ENCODE data around the gene DENND1A.

The DENND1A gene

DNA sequence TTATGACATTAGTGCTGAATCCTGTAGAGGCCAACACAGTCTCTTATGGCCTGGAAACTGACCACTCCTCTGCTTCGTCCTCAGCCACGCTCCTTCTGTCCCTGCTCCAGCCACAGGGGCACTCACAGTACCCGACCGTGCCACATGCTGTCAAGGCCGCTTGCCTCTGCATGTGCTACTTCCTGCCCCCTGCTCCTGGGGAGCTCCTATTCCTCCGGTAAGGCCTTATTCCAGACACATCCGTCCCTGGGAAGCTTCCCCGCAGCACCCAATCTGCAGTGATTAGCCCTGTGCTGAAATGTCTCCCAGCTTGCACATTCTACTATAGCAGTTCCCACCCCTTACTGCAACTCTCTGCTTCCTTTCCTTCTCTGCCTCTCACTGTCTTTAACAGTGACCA, 386.4 kb downstream of the DENND1A start:
- no peak for DNase-seq (ENCODE audit: low read depth in 2 of 3, low spot score in 2 of 3)

DNA sequence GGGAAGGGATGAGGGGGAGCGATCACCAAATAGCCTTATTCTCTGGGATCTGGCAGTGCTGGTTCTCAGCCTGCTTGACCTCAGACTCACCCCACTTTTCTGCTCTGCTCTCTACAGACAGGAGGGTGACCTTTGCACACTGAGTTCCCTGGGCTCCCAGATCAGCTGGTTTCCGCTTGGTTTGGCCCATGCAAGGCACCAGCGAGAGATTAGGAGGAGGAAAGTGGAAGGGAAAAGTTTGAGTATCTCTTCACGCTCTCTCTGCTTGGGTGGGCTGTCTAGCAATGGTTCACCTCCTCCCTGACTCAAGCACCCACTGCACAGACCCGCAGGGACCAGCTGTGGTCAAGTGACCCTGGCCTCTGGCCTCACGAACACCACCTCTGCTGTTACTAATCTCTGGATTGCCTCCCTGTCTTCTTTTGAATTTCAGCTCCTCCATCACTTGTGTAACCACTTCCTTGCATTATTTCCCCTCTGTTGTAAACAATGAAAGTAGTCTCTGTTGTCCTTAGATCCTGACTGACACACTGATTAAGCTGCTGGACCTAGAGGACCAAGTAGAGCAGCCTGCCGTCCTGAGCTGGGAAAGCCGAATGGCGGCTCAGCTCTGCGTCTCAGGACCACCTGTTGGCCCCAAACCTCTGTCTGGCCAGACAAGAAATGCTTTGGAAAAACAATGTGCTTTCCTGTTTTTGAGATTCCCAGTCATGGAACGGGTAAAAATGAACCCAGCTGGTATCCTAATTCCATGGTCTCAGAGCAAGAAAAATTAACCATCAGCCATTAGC, 387.3 kb downstream of the DENND1A start:
- no peak for DNase-seq (ENCODE audit: low read depth in 2 of 3, low spot score in 2 of 3)

DNA sequence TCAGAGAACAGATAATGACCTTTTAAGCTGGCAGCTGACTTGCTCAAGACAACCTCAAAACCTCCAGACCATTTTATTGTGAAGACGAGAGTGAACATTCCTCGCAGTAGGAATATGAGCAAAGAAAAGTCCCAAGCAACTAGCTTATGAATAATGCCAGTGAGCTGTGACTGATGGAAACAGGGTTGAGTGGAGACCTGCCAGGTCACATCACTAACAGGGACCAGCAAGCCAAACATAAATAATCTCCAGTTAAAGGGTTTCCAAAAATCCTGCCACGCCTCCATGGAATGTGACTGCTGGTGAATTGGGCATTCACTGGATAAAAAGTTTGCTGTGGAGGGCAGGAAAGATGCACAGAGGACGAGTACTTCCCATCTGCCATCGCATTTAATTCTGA, 388.5 kb downstream of the DENND1A start:
- DNase-seq (ENCODE audit: low read depth in 2 of 3, low spot score in 2 of 3) = no peak

DNA sequence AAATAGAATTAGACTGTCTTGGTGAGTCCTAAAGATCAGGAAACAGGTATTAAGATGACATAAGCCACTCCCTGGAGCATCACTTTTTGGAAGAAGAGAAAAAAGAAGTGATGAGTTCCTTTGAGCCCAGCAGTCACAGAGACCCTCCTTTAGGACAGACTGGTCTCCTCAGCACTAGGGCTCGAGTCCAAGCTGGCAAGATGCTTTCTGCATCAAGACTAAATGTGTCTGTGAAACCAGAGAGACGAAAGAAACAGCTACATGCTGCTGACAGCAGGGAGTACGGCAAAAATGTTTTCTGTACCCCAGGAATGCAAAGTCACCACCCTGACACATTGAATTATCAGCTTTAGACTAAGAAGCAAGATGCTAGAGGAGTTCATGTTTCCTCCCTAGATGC, 389.5 kb downstream of the DENND1A start:
- no peak for DNase-seq (ENCODE audit: low read depth in 2 of 3, low spot score in 2 of 3)

GRCh38 chr9:123537809-123538208, 392.1 kb downstream of the DENND1A start:
- DNase-seq (ENCODE audit: low read depth in 2 of 3, low spot score in 2 of 3) = no peak

DNA sequence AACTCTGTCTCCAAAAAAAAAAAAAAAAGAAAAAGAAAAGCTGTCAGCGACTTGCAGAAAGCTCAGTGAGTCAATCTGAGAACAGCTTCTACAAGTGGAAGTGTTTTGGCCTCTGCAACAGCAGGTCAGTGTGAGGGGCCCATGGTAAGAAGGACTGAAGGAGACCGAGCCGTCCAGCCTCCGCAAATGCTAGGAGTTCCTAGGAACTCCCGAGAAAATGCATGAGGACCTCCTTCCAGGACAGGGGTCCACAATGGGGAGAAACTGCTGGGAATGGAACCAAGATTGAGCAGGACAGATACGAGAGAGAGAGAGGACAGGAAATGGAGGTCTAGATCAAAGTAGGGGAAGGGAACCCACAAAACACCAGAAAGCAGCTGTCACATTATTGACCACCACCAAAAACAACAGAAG, 393.5 kb downstream of the DENND1A start:
- DNase-seq (ENCODE audit: low read depth in 2 of 3, low spot score in 2 of 3) = no peak

- no peak for DNase-seq (ENCODE audit: low read depth in 2 of 3, low spot score in 2 of 3)
Measured at GRCh38 chr9:123534336-123534735, 395.6 kb downstream of the DENND1A start.

DNA sequence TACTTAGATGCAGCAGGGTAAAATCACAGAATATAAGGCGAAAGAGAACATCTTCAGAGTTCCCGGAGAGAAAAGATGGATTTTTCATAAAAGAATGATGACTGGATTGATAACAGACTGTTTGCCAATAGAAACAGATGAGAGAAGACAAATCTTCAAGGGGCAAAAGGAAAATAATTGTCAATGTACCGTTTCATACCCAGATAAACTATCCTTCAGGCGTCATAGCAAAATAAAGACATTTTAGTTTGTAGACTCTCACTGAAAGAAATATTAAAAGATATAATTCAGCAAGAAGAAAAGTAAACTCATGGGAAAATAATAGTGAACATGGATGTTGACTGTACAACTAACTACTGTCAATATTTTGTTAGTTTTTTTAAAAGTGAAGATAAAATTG, 399.7 kb downstream of the DENND1A start:
- no peak for DNase-seq (ENCODE audit: low read depth in 2 of 3, low spot score in 2 of 3)

DNA sequence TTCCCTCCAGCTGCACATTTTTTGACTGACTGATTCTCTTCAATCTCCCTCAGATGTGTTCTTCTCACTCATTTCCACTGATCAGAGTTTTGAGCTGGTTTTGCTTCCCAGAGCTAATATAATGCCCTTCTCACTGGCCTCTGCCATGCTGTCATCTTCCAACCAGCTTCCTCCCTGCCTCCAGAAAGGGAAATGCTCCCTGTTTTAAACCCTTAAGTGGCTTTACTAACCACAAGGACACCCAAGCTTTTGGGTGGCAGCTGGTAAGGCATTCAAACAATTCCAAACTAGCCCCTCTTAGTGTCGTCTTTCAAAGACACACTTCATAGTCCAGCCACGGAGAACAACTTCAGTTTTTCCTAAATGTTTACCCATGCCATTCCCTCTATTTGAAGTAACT, 401.4 kb downstream of the DENND1A start:
- DNase-seq (ENCODE audit: low read depth in 2 of 3, low spot score in 2 of 3) = no peak

DNA sequence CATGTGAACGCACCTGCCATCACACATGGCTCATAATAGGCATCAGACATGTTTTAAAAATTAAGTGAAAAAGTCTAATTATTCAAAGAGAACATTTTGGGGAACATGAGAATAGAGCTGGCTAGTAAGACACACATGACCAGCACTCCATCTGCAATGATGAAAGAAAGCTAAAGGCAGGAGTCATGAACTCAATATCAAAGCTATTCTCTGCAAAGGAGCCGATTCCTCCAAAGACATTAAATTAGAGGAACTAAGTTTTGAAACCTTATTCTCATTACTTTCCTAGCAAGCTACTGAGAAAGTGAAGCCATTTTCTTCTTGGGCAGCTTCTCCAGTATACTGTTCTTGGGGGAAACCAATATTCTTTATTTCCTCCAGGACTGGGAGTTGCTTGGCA, 401.9 kb downstream of the DENND1A start:
- no peak for DNase-seq (ENCODE audit: low read depth in 2 of 3, low spot score in 2 of 3)

DNA sequence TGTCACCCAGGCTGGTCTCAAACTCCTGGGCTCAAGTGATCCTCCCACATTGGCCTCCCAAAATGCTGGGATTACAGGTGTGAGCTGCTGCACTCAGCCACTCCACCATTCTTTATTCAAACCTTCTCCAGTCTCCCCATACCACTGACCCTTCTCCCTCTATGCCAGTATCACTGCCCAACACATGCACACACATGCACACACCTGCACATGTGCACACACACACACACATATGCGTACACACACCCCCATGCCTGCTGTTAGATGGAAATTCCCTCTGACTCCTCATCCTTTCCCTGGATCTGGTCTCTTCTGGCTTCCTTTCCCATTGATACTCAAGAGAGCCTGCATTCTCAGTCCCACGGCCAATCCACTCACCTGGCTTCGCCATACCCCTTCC, 404.0 kb downstream of the DENND1A start:
- no peak for DNase-seq (ENCODE audit: low read depth in 2 of 3, low spot score in 2 of 3)

- no peak for DNase-seq (ENCODE audit: low read depth in 2 of 3, low spot score in 2 of 3)
Measured at GRCh38 chr9:123525424-123525823, 404.5 kb downstream of the DENND1A start.

DNA sequence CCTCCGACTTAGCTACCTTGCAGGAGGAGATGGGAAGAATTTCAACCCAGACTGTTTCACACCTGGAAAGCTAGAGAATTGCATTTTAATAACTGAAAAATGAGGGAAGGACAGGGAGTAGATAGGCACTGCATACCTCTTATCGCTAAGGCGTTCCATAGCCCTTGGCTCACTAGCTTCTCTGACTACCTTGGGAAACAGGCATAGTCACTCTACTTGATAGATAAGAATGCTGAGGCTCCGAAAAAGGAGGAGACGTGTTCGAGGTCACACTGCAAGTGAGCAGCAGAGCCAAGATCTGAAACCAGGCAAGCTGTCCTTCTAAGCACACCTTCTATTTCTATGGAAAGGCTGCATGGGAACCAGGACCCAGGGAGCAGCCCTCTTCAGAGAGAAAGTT, 405.1 kb downstream of the DENND1A start:
- no peak for DNase-seq (ENCODE audit: low read depth in 2 of 3, low spot score in 2 of 3)

DNA sequence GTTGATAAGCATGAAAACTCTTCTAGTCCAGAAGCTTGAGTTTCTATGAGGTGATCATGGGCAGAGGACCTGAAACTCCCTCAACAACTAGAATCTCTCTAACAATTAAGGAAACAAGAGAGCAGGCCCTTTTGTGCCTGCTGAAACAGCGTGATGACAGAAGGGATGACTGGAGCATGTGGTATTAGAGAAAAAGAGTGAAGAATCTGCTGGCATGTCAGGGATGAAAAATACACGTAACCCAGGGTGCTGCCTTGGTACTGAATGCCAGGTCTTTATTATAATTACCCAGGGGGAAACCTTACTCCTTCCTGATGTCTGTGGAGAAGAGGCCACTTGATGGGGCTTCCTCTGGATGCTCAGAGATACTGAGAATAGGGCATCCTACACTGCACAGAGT, 406.1 kb downstream of the DENND1A start:
- DNase-seq (ENCODE audit: low read depth in 2 of 3, low spot score in 2 of 3) = no peak

DNA sequence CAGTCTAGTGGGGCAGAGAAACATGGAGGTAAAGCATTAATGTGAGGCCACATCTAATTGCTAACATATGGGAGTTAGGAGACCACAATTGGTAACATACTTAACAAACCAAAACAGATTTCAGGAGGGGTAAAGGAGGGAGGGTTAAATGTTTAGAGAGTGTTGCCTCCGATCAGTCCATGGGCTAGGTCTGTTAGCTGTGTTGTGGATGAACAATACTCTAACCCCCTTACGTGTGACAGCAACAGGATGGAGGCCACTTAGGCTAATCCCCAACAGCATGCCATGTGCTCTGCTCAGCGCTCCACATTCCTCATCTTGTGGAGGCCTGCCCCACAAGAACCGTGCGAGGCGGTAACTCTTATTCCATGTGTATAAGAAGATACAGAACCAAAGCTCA, 406.9 kb downstream of the DENND1A start:
- no peak for DNase-seq (ENCODE audit: low read depth in 2 of 3, low spot score in 2 of 3)

GRCh38 chr9:123522251-123522650, 407.7 kb downstream of the DENND1A start:
- no peak for DNase-seq (ENCODE audit: low read depth in 2 of 3, low spot score in 2 of 3)

DNA sequence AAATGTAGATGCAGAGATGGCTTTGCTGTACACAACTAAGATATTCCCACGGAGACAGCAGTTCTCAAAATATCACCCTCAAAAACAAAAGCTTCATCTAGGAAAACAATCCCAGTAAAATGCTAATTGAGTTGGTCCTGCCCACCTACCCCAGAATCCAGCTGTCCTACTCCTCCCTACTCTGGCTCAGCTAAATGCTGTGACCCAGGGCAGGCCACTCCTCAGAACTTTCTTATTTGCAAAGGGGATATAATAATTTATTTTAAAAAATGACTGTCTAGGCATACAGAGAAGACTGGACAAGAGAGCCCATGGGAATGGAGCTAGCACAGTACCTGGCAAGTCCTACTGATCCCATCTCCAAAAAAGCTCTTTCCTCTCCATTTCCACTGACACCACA, 411.6 kb downstream of the DENND1A start:
- no peak for DNase-seq (ENCODE audit: low read depth in 2 of 3, low spot score in 2 of 3)

DNA sequence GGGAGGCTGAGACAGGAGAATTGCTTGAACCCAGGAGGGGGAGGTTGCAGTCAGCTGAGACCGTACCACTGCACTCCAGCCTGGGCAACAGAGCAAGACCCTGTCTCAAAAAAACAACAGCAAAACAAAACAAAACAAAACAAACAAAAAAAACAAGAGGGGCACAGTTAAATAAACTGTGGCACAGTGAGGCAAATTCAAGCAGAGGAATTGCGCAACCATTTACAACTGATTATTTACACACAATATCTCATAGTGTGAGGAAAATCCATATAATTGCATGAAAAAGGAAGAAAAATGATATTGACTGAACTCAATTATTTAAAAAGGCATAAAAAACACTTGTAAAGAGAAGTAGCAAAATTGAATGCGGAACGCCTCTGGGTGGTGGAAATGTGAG, 412.4 kb downstream of the DENND1A start:
- DNase-seq (ENCODE audit: low read depth in 2 of 3, low spot score in 2 of 3) = no peak

DNA sequence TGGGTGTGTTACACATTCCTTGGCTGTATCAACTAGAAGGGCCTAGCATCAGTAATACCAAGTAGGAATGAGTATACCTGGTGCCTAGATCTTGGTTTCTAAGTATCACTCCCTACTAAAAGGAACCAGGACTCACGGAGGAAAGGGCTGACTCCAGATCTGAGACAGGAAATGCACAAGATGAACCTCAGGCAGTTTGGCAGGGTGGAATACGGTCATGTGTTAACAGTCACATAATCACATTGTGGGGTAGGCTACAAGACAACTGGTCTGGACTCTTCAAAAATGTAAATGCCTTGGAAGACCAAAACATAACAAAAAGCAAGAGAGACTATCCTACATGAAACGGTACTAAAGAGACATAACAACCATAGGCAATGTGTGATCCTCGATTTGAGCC, 415.2 kb downstream of the DENND1A start:
- no peak for DNase-seq (ENCODE audit: low read depth in 2 of 3, low spot score in 2 of 3)

GRCh38 chr9:123513554-123513953, 416.4 kb downstream of the DENND1A start:
- no peak for DNase-seq (ENCODE audit: low read depth in 2 of 3, low spot score in 2 of 3)

GRCh38 chr9:123511326-123512277, 418.3 kb downstream of the DENND1A start:
- no peak for DNase-seq (ENCODE audit: low read depth in 2 of 3, low spot score in 2 of 3)

DNA sequence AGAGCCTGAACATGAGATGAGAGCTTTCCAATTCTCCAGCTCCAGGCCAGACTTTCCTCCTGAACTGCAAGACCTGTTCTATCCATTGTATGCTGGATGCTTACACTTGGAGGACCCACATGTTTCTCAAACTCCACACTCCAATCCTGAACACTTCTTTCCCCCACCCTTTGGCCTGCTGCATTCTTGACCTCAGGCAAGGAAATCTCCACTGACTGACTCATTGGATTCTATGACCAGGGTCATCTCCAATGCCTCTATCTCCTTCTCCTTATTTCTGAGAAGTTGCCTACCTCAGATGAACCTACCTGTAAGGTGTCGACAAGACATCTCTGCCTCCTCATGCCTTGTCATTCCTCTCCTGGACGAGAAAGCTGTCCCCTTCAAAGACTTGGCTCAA, 420.3 kb downstream of the DENND1A start:
- no peak for DNase-seq (ENCODE audit: low read depth in 2 of 3, low spot score in 2 of 3)
